T-helper 2 cell treated with Interferon-gamma antibody and Interleukin-4, amounts not matched to agents 100 ng/mL and 5 ng/mL, for 36 hours (primary cell): ENCODE data around the gene RCBTB1. TPM values are rescaled to one million over a fixed set of nuclear protein-coding genes. Genes with fewer than 3 reads are reported as not detected.

Experiments used
- intact Hi-C: fragments of 100-400 bp; cut with micrococcal nuclease; formaldehyde crosslinking; loops from one replicate; pipeline ENCODE4 v1.15.1; 2023
- total RNA-seq: library from RNA; stranded (reverse); gene quantifications from 2 replicates; pipeline ENCODE4 v1.2.3, GENCODE V29; 2022

The RCBTB1 gene
- total RNA-seq, 1 donor from 2014 or later: 19.7 TPM

- intact Hi-C loops: no loop called here
Observed at GRCh38 chr13:49524740-49525501, 60.4 kb downstream of the RCBTB1 start.

DNA sequence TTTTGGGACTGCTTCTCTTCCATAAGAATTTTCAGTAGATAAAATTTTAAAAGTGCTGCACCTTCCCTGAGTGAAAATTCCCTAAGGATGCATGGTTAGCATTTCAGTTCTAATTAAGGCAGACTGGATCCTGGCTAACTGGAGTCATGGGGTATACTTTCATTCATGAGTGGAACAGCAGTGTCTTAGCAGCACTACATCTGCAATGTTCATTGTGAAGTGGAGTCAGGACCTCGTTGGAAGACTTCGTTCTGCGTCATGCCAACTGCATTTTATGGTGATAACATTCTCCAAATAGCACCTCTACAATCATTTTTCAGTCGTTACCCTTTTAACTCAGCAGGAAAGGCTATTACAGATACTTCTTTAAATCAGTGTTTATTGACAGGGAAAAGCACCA lies 64.1 kb downstream of the RCBTB1 start:
- intact Hi-C loops: no loop called here

GRCh38 chr13:49517461-49517860 lies 67.9 kb downstream of the RCBTB1 start:
- intact Hi-C loops: no loop called here

GRCh38 chr13:49516467-49516866 lies 68.9 kb downstream of the RCBTB1 start:
- intact Hi-C loops: no loop called here

DNA sequence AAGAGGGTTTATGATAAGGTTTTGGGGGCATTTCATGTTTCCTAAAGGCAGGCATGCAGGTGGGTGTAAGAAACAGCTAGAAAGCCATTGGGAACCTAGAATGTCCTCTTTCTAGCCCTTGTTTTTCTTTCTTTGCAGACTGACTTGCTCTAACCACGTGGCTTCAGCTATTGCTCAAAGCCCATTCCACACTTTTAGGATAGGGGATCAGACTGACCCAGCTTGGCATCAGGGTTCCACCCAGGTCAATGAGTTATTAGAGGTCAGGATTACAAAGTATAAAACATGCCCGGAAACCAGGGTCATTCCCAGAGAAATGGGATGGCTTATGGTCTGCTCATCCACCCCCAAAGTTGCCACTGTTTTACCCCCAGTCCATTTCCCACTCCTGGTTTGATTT lies 72.8 kb downstream of the RCBTB1 start:
- intact Hi-C loops: no loop called here

DNA sequence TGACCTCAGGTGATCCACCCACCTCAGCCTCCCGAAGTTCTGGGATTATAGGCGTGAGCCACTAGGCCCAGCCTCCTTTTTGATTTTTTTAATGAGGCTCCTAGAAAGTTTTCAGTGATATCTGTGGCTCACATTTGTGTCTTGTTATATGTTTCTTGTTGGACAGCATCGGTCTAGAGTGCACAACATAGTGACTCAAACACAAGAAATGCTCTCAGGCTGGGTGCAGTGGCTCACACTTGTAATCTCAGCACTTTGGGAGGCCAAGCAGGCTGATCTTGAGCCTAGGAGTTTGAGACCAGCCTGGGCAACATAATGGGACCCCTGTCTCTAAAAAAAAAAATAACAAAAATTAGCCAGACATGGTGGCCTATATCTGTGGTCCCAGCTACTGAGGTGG lies 81.4 kb downstream of the RCBTB1 start:
- intact Hi-C loops: no loop called here

GRCh38 chr13:49502954-49503353 lies 82.4 kb downstream of the RCBTB1 start:
- intact Hi-C loops: no loop called here

DNA sequence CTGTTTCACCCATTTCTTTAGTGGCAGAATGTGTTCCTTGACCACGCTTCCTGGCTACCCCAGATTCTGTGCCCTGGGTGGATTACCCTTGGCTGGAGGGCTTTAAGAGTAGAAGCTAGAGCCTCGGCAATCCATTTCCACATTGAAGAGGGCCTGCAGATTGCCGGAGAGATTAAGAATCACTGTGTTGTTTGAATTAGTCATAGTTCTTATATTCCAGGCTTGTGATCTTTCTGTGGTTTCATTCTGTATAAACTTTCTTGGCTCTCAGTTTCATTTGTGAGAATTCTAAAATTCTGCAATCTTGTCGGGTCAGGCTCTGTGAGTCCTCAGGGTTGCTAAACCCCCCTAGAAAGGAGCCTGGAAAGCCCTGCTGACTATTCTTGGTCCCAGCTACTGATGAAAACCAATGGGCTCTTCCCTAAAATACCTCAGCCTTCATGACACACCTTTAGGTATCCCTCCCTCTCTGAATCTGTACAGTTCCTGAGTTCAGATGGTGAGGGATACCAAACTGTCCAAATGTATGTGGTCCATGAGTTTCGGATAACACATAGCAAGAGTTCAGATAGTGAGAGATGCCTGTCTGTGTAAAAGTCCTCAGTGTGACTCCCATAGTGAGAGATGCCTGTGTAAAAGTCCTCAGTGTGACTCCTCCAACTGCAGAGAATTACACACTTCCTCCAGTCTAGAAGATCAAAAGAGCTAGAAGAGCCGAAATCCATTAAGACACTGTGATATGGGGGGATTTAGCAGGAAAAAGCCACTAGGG lies 85.3 kb downstream of the RCBTB1 start:
- intact Hi-C loops: loop anchor here (5.0 kb wide), 5 partner anchors 42 to 523 kb away; partner anchors contain the start of genes FNDC3A and KPNA3

DNA sequence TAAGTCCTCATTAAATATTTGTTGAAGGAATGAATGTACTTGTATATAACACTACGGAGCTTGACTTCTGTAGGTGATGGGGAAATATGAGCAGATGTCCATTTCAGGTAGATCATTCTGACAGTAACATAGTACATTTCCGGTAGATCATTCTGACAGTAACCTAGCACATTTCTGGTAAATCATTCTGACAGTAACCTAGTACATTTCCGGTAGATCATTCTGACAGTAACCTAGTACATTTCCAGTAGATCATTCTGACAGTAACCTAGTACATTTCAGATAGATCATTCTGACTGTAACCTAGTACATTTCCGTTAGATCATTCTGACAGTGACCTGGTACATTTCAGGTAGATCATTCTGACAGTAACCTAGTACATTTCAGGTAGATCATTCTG lies 87.2 kb downstream of the RCBTB1 start:
- intact Hi-C loops: loop anchor here (5.0 kb wide), 5 partner anchors 44 to 521 kb away; partner anchors contain the start of genes FNDC3A and KPNA3

- intact Hi-C loops: loop anchor here (5.0 kb wide), 5 partner anchors 45 to 520 kb away; partner anchors contain the start of genes FNDC3A and KPNA3
Observed at GRCh38 chr13:49497272-49497671, 88.1 kb downstream of the RCBTB1 start.

- intact Hi-C loops: loop anchor here (5.0 kb wide), 5 partner anchors 45 to 520 kb away; partner anchors contain the start of genes FNDC3A and KPNA3
Observed at GRCh38 chr13:49496837-49497236, 88.5 kb downstream of the RCBTB1 start.

GRCh38 chr13:49495783-49496762 lies 89.3 kb downstream of the RCBTB1 start, which contains the start of gene PHF11:
Gene PHF11 (plus strand): TSS chr13:49495953. CDS start chr13:49496002, 49 bp downstream.
- intact Hi-C loops: loop anchor here (1.0 to 5.0 kb wide), 7 partner anchors 46 to 519 kb away; partner anchors contain the start of genes CAB39L, FNDC3A, KPNA3 and RCBTB1

GRCh38 chr13:49494645-49495044 lies 90.7 kb downstream of the RCBTB1 start:
- intact Hi-C loops: loop anchor here (1.0 to 5.0 kb wide), 7 partner anchors 48 to 517 kb away; partner anchors contain the start of genes CAB39L, FNDC3A, KPNA3 and RCBTB1

GRCh38 chr13:49488563-49488962 lies 96.8 kb downstream of the RCBTB1 start:
- intact Hi-C loops: no loop called here

Other genes starting within 250 kb of the RCBTB1 start
- 4.7 and 5.0 TPM in 2 replicates for gene CAB39L, start 141.5 kb downstream of the RCBTB1 start, total RNA-seq
- gene SETDB2, start 141.3 kb downstream of the RCBTB1 start, total RNA-seq: 15.2 and 15.4 TPM in 2 replicates
- gene PHF11, start 89.6 kb downstream of the RCBTB1 start, total RNA-seq: 74.8 and 78.6 TPM in 2 replicates
- gene ARL11, start 42.9 kb upstream of the RCBTB1 start, total RNA-seq: 1.9 and 2.2 TPM in 2 replicates
- 29.7 and 32.9 TPM in 2 replicates for gene EBPL, start 105.9 kb upstream of the RCBTB1 start, total RNA-seq
- 41.5 and 42.4 TPM in 2 replicates for gene KPNA3, start 207.1 kb upstream of the RCBTB1 start, total RNA-seq